HuH-7 (cell line): ENCODE data around the gene TRIM34.
"Not testable (repeated sequence)": the region's sequence is repeated elsewhere in the genome, so short reads cannot be mapped to it uniquely, and the experiment has no call there.

Source experiments
- DNase-seq: peaks from one replicate; pipeline ENCODE4 v3.0.0; 2011; ENCODE audit warnings: low spot score

The TRIM34 gene

DNA sequence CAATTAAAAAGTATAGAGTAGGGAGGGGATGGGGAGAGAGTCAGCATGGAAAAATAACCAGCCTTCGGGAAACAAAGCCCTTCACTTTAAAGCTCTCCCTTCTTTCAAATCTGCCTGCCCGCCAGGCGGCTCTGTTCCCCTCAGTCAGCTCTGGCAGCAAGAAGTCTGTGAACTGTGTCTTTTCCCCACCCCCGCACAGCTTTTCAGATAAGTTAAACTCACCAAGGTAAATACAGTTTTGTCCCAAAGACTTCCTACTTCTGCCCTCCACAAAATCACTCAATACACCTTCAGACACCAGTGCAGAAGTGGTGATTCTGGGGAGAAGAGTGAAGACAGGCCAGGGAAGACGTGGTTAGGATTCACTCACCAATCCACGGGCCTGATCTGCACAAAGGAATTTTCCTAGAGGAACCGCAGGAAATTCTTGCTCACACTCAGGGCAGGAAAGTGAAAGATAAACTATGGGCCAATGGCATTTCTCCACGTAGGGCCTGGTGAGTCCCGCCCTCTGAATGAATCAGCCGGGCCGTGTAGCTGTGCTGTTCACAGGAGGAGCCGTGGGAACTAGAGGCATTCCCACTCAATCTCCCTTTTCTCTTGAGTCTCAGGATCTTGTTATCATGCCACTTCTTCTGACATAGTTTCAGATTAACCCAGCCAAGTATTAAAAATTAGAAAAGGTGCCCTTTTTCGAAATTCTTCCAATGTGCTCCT, 60.0 kb downstream of the TRIM34 start, which contains the start of gene TRIM5:
TSS of gene TRIM5 (minus strand) at position 429 of the 717 bp plus-strand sequence. CDS start 4,897 bp downstream, outside the sequence.
- peak; percentile 92 for DNase-seq

DNA sequence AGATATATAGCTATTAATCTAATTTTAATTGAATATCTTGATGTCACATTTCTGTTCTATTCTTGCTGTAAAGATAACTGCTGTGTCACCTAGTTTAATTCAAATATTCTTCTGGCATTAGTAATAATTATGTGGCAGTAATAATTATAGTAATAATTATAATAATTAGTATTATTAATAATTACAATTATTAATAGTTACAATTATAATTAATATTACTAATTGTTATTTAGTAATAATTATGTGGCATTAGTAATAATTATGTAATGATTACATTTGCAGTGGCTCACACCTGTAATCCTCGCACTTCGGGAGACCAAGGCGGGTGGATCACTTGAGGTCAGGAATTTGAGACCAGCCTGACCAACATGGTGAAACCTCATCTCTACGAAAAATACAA, 61.6 kb downstream of the TRIM34 start:
- DNase-seq = no peak

DNA sequence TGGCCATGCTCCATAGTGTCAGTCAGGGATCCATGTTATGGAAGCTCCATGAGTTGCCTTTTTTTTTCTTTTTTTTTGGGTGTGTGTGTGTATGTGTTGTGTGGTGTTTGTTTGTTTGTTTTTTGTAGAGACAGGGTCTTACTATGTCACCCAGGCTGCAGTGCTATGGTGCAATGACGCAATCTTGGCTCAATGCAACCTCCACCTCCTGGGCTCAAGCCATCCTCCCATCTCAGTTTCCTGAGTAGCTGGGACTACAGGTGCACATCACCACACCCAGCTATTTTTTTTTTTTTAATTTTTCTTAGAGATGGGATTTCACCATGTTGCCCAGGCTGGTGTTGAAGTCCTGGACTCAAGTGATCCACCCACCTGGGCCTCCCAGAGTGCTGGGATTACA, 63.7 kb downstream of the TRIM34 start:
- DNase-seq = no peak

DNA sequence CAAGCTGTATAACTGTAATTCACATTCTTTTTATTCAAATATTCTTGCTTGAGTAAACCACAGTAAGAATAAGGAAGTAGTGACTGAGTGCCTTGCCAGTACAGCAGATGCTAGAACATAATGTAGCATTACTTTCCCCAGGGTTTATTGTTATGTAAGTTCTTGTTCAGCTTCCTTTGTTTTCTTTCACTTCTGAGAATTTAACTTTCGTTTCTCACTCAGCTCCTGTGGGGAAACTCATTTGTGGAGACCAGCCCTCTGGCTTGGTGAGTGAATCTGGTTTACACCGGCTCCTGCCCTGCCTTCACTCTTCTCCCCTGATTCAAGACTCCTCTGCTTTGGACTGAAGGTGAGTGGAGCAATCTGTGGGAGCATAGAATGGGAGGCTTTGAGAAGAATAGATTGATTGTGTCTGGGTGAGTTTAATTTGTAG, 64.8 kb downstream of the TRIM34 start, which contains the start of gene TRIM22:
TSS of gene TRIM22 (plus strand) at position 240 of the 433 bp plus-strand sequence. CDS start 6,443 bp downstream, outside the sequence.
- DNase-seq = no peak

DNA sequence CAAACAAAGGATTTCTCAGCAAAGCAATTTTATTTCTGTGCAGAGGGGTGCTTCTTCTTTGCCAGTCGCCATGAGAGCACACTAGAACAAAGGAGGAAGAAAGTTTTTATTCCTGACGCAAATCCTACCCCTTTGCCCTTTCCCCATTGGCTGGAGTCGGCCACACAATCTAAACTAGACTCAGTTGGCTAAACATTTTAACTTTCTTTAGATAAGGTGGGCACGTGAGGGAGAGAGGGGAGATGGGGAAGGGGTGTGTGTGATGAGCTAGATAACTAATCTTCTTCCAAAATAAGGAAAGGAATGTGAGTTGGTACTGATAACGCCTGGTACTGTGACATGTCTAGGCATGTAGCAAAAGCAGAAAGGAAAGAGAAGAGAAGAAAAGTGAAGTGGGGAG, 65.4 kb downstream of the TRIM34 start:
- DNase-seq = no peak

DNA sequence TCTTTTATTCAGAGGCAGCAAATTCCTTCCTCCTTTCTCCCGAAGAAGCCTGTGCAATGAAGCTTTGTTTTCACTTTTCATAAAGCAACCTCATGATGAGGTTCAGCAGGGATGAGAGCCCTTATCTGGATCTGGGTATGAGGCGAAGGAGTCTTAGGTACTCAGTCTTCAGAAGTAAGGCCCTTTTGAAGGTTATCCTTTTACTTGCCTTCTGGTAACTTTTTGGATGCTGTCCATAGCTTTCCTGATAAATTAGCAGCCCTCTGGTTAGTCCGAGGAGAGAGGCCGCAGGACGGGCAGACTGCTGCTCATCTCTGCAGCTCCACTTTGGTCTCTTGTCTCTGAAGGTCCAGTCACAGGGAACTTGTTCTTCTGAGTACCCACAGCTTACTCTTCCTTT, 65.9 kb downstream of the TRIM34 start:
- no peak for DNase-seq

DNA sequence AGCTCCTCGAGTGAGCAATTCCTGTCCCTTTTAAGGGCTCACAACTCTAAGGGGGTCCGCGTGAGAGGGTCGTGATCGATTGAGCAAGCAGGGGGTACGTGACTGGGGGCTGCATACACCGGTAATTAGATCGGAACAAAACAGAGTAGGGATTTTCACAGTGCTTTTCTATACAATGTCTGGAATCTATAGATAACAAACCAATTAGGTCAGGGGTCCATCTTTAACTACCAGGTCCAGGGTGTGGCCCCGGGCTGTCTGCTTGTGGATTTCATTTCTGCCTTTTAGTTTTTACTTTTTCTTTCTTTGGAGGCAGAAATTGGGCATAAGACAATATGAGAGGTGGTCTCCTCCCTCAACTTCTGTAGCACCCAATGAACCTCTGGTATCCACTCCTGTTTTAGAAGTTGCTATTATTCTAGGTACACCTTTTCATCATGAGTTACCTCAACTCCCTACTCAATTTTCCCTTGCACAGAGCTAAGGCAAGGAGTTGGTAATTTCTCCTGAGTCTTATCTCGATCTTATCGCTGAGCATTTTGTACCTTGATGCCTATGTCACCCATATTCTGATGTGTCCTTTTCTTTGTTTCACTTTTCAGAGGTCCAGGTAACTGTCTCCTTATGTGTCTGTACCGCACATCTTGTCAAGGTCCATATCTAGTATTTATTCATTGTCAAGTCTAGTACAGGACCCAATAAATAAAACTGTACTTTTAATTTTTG, 66.6 kb downstream of the TRIM34 start:
- DNase-seq = not testable (repeated sequence)

DNA sequence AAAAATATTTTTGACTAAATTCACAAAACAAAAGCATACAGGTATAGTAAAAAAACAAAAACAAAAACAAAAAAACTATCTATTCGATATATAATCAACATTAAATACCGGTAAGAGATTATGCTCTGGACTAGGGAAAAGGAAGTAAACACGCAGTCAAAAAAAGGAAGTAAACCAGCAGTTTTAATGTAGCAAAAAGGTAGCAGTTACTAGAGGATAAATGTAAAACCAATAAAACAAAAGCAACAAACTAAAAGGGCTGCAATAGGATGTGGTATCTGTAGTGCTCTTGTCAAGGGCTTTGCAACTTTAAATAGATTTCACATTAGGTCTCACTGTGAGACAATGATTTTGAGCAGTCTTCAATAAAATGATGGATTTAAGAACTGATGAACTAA, 67.2 kb downstream of the TRIM34 start:
- DNase-seq = no peak
